ENCODE measurements around the gene KATNAL2.

KATNAL2 gene

GRCh38 chr18:47143899-47144485 lies 226.6 kb downstream of the KATNAL2 start:
- Histone ChIP-seq H3K27me3 (replicated peaks; ENCODE audit: control insufficient read depth, insufficient read depth, low read length, poor library complexity, severe bottlenecking) (no peaks in the 10 kb centered on the region), H3K27ac (ENCODE audit: insufficient read depth, low read length, poor library complexity, severe bottlenecking) (no peak overlapping the region), H3K9me3 (ENCODE audit: control insufficient read depth, low read length) (no peaks in the 10 kb centered on the region), H3K36me3 (ENCODE audit: control insufficient read depth, insufficient read depth, low read length) (no peaks in the 10 kb centered on the region), H3K4me1 (ENCODE audit: control insufficient read depth, insufficient read depth, low read length, poor library complexity, severe bottlenecking) (no peaks in the 10 kb centered on the region), H3K4me3 (ENCODE audit: insufficient read depth, low read depth, low read length, poor library complexity, severe bottlenecking) (no peak overlapping the region)
- no peak for DNase-seq

- Histone ChIP-seq H3K27me3 (replicated peaks; ENCODE audit: control insufficient read depth, insufficient read depth, low read length, poor library complexity, severe bottlenecking) (no peaks in the 10 kb centered on the region), H3K27ac (ENCODE audit: insufficient read depth, low read length, poor library complexity, severe bottlenecking) (no peak overlapping the region), H3K9me3 (ENCODE audit: control insufficient read depth, low read length) (no peaks in the 10 kb centered on the region), H3K4me3 (ENCODE audit: insufficient read depth, low read depth, low read length, poor library complexity, severe bottlenecking) (no peak overlapping the region), H3K36me3 (ENCODE audit: control insufficient read depth, insufficient read depth, low read length) (no peaks in the 10 kb centered on the region), H3K4me1 (ENCODE audit: control insufficient read depth, insufficient read depth, low read length, poor library complexity, severe bottlenecking) (peaks cover 10% of the 10 kb centered on the region)
- DNase-seq: no peak
These were observed 228.8 kb downstream of the KATNAL2 start for GRCh38 chr18:47146206-47146605.

GRCh38 chr18:47149457-47150028 lies 232.1 kb downstream of the KATNAL2 start:
- H3K27ac ChIP-seq (ENCODE audit: insufficient read depth, low read length, poor library complexity, severe bottlenecking): peak overlapping the region; percentile 68
- H3K4me3 ChIP-seq (ENCODE audit: insufficient read depth, low read depth, low read length, poor library complexity, severe bottlenecking): peak overlapping the region; percentile 84
- H3K9me3 ChIP-seq (ENCODE audit: control insufficient read depth, low read length): no peaks in the 10 kb centered on the region
- no peaks in the 10 kb centered on the region for H3K27me3 ChIP-seq (replicated peaks; ENCODE audit: control insufficient read depth, insufficient read depth, low read length, poor library complexity, severe bottlenecking)
- DNase-seq: no peak
- peaks cover 13% of the 10 kb centered on the region for H3K4me1 ChIP-seq (ENCODE audit: control insufficient read depth, insufficient read depth, low read length, poor library complexity, severe bottlenecking)
- H3K36me3 ChIP-seq (ENCODE audit: control insufficient read depth, insufficient read depth, low read length): no peaks in the 10 kb centered on the region

GRCh38 chr18:47150029-47150823 lies 232.8 kb downstream of the KATNAL2 start, which contains the start of gene HDHD2:
Gene HDHD2, minus strand, starts transcription at chr18:47150500. Its CDS starts 14,061 bp downstream, at chr18:47136439.
- no peaks in the 10 kb centered on the region for H3K36me3 ChIP-seq (ENCODE audit: control insufficient read depth, insufficient read depth, low read length)
- peaks cover 13% of the 10 kb centered on the region for H3K4me1 ChIP-seq (ENCODE audit: control insufficient read depth, insufficient read depth, low read length, poor library complexity, severe bottlenecking)
- H3K27me3 ChIP-seq (replicated peaks; ENCODE audit: control insufficient read depth, insufficient read depth, low read length, poor library complexity, severe bottlenecking): no peaks in the 10 kb centered on the region
- peak within 1 kb of the TSS; percentile 68 for H3K27ac ChIP-seq (ENCODE audit: insufficient read depth, low read length, poor library complexity, severe bottlenecking)
- H3K9me3 ChIP-seq (ENCODE audit: control insufficient read depth, low read length): no peaks in the 10 kb centered on the region
- H3K4me3 ChIP-seq (ENCODE audit: insufficient read depth, low read depth, low read length, poor library complexity, severe bottlenecking): peak within 1 kb of the TSS; percentile 84
- DNase-seq: peak; percentile 47 to 63 (median 57)

GRCh38 chr18:47150824-47151366 lies 233.5 kb downstream of the KATNAL2 start:
- DNase-seq: no peak
- H3K9me3 ChIP-seq (ENCODE audit: control insufficient read depth, low read length): no peaks in the 10 kb centered on the region
- H3K4me3 ChIP-seq (ENCODE audit: insufficient read depth, low read depth, low read length, poor library complexity, severe bottlenecking): peak overlapping the region; percentile 84
- no peaks in the 10 kb centered on the region for H3K36me3 ChIP-seq (ENCODE audit: control insufficient read depth, insufficient read depth, low read length)
- no peaks in the 10 kb centered on the region for H3K27me3 ChIP-seq (replicated peaks; ENCODE audit: control insufficient read depth, insufficient read depth, low read length, poor library complexity, severe bottlenecking)
- peak overlapping the region; percentile 68 for H3K27ac ChIP-seq (ENCODE audit: insufficient read depth, low read length, poor library complexity, severe bottlenecking)
- peaks cover 13% of the 10 kb centered on the region for H3K4me1 ChIP-seq (ENCODE audit: control insufficient read depth, insufficient read depth, low read length, poor library complexity, severe bottlenecking)

- H3K36me3 ChIP-seq (ENCODE audit: control insufficient read depth, insufficient read depth, low read length): no peaks in the 10 kb centered on the region
- no peak for DNase-seq
- no peaks in the 10 kb centered on the region for H3K9me3 ChIP-seq (ENCODE audit: control insufficient read depth, low read length)
- peaks cover 13% of the 10 kb centered on the region for H3K4me1 ChIP-seq (ENCODE audit: control insufficient read depth, insufficient read depth, low read length, poor library complexity, severe bottlenecking)
- H3K27me3 ChIP-seq (replicated peaks; ENCODE audit: control insufficient read depth, insufficient read depth, low read length, poor library complexity, severe bottlenecking): no peaks in the 10 kb centered on the region
- peak overlapping the region; percentile 84 for H3K4me3 ChIP-seq (ENCODE audit: insufficient read depth, low read depth, low read length, poor library complexity, severe bottlenecking)
- peak overlapping the region; percentile 68 for H3K27ac ChIP-seq (ENCODE audit: insufficient read depth, low read length, poor library complexity, severe bottlenecking)
These were observed 234.0 kb downstream of the KATNAL2 start for GRCh38 chr18:47151439-47151838.
